ENCODE results near the gene ANKHD1. TPM values are rescaled to one million over a fixed set of nuclear protein-coding genes. Genes with fewer than 3 reads are reported as not detected.

ANKHD1 gene
- total and polyA plus RNA-seq, 9 of the 15 experiments (the other 6 are each of a cell fraction or from before 2014, with no cell fraction given), result 38.9 to 138 (median 78.7) TPM

- TF ChIP-seq MECOM (CRISPR knock-in tag; IDR thresholded peaks at IDR 0.05), result no peak
- no peak for TF ChIP-seq ZNF77 (CRISPR knock-in tag; IDR thresholded peaks at IDR 0.05)
- no peak for TF ChIP-seq NCOA6 (IDR thresholded peaks at IDR 0.05)
- no peak for TF ChIP-seq PRMT5 (CRISPR knock-in tag; IDR thresholded peaks at IDR 0.05)
- TF ChIP-seq HINFP (tag; conservative IDR thresholded peaks at IDR 0.05; ENCODE audit: low read depth), result no peak
- no peak; the same call in 1 of the 2 replicates for TF ChIP-seq E2F5 (CRISPR knock-in tag; IDR thresholded peaks at IDR 0.05)
- no peak for TF ChIP-seq SRSF9 (IDR thresholded peaks at IDR 0.05; ENCODE audit: borderline replicate concordance, low read depth, low read length)
- TF ChIP-seq RBM17 (IDR thresholded peaks at IDR 0.05; ENCODE audit: borderline replicate concordance, low read depth, low read length), result no peak
- no peak for TF ChIP-seq LARP7 (IDR thresholded peaks at IDR 0.05)
- TF ChIP-seq PCBP1 (IDR thresholded peaks at IDR 0.05; ENCODE audit: low read depth, low read length, poor library complexity, severe bottlenecking), result no peak
- TF ChIP-seq SMARCA4 (IDR thresholded peaks at IDR 0.05), result no peak
- TF ChIP-seq ZNF79 (CRISPR knock-in tag; IDR thresholded peaks at IDR 0.05; ENCODE audit: low read depth), result no peak
- TF ChIP-seq CHCHD3 (CRISPR knock-in tag; IDR thresholded peaks at IDR 0.05), result no peak
- TF ChIP-seq FOXP1 (CRISPR knock-in tag; IDR thresholded peaks at IDR 0.05), result 0 out of 2 replicates have a peak, but pooled peaks have one; percentile 45
- no peak for TF ChIP-seq TGIF2 (CRISPR knock-in tag; IDR thresholded peaks at IDR 0.05)
- TF ChIP-seq C11orf30 (IDR thresholded peaks at IDR 0.05; ENCODE audit: low read depth), result no peak
- no peak for TF ChIP-seq ZNF707 (CRISPR knock-in tag; conservative IDR thresholded peaks at IDR 0.05)
- TF ChIP-seq ELK1 (CRISPR knock-in tag; IDR thresholded peaks at IDR 0.05), result no peak
- TF ChIP-seq SIN3B (IDR thresholded peaks at IDR 0.05; ENCODE audit: low read depth), result 0 out of 2 replicates have a peak, but pooled peaks have one; percentile 20
- TF ChIP-seq CUX1 (CRISPR knock-in tag; IDR thresholded peaks at IDR 0.05), result no peak
- TF ChIP-seq MEF2A (IDR thresholded peaks at IDR 0.05; ENCODE audit: control insufficient read depth, low read depth, low read length), result no peak
Observed at GRCh38 chr5:140402258-140403074, 833 bp downstream of the ANKHD1 start (continued).
